WERI-Rb-1 (cell line): ENCODE results near the gene MRPL28.
A peak's percentile ranks its signal among the peaks of the same experiment; 100 is the strongest.
"Not testable (repeated sequence)": the region's sequence is repeated elsewhere in the genome, so short reads cannot be mapped to it uniquely, and the experiment has no call there.

Experiments used
- DNase-seq: peaks from one replicate; pipeline ENCODE4 v3.0.0-alpha.2; 2020
- H3K27ac ChIP-seq: fragments of 250-450 bp; sonication (Bioruptor Pico); 2 replicates; pipeline ENCODE4 v1.5.1; 2020; ENCODE audit warnings: mild to moderate bottlenecking, moderate library complexity
- H3K27me3 ChIP-seq: fragments of 250-450 bp; sonication (Bioruptor Pico); 2 replicates; pipeline ENCODE4 v1.5.1; 2021; ENCODE audit warnings: mild to moderate bottlenecking, low read depth, moderate library complexity; ENCODE audit not compliant: insufficient read depth, severe bottlenecking
- H3K36me3 ChIP-seq: fragments of 250-450 bp; sonication (Bioruptor Pico); 2 replicates; pipeline ENCODE4 v1.5.1; 2020; ENCODE audit warnings: mild to moderate bottlenecking, moderate library complexity
- H3K4me3 ChIP-seq: 2 replicates; pipeline ENCODE4 v1.5.1; 2011; ENCODE audit warnings: low read depth, mild to moderate bottlenecking, control low read depth, low read length
- H3K9me3 ChIP-seq: fragments of 250-450 bp; sonication (Bioruptor Pico); 2 replicates; pipeline ENCODE4 v1.5.1; 2021; ENCODE audit warnings: mild to moderate bottlenecking, moderate library complexity; ENCODE audit not compliant: severe bottlenecking
- TF ChIP-seq, protein P1 (sequence below): IDR thresholded peaks from 2 replicates; pipeline ENCODE4 v1.5.1; 2011; ENCODE audit warnings: low read depth, mild to moderate bottlenecking, control low read depth, inconsistent platforms, low read length

The MRPL28 gene

DNA sequence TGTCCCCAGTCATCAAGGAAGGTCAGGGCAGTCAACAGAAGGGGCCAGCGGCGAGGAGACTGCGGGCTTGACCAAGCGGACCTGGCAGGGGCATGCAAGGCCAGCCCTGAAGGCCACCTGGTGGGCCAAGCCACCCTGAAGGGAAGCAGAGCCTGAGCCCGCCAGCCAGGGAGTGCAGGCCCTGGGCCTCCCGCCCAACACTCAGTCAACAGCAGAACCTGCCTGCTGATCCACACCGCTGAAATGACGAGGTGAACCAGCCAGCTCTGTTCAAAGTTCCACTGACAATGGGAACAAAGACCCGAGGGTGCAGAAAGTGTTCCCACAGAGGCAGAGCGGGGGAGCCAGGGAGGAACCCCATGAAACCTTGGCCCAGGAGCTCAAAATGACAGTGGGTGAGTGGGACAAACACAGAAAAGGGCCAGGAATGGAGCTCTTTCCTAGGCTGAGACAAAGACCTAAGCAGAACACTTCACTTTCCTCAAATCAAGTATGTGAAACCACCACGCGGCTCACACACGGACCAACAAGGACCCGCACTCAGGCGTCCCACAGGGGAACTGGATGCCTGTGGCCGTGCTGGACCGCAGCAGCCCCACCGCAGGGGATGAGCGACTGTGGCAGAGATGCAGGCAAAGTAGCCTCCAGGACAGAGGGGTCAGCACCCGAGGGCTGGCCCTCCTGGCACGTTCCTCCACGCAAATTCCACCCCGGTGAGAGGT lies 29.8 kb downstream of the MRPL28 start:
- no peak for DNase-seq
- Histone ChIP-seq H3K4me3 (no peak overlapping the region), H3K36me3 (peaks cover 27% of the 10 kb centered on the region), H3K27ac (no peak overlapping the region), H3K27me3 (no peaks in the 10 kb centered on the region), H3K9me3 (no peaks in the 10 kb centered on the region)
- TF ChIP-seq, protein P1, sequence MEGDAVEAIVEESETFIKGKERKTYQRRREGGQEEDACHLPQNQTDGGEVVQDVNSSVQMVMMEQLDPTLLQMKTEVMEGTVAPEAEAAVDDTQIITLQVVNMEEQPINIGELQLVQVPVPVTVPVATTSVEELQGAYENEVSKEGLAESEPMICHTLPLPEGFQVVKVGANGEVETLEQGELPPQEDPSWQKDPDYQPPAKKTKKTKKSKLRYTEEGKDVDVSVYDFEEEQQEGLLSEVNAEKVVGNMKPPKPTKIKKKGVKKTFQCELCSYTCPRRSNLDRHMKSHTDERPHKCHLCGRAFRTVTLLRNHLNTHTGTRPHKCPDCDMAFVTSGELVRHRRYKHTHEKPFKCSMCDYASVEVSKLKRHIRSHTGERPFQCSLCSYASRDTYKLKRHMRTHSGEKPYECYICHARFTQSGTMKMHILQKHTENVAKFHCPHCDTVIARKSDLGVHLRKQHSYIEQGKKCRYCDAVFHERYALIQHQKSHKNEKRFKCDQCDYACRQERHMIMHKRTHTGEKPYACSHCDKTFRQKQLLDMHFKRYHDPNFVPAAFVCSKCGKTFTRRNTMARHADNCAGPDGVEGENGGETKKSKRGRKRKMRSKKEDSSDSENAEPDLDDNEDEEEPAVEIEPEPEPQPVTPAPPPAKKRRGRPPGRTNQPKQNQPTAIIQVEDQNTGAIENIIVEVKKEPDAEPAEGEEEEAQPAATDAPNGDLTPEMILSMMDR = no peak

DNA sequence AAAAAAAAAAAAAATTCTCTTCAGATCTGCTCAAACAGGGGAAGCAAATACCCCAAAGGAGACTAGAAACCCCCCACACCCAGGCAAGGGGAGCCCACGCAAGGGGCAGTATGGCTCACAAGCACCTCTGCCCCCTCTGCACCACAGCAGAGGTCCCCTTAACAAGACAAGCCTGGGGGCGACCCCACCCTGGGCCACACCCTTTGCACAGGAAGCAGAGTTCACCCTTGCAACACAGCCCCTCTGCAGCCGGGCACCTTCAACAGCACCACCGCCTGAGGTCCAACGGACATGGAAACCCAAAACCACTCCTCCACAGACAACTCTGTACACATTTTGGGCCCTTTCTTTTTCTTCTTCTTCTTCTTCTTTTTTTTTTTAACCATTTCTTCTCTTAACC lies 30.7 kb downstream of the MRPL28 start:
- no peak overlapping the region for H3K4me3 ChIP-seq
- H3K27me3 ChIP-seq = no peaks in the 10 kb centered on the region
- H3K27ac ChIP-seq = no peak overlapping the region
- DNase-seq = no peak
- TF ChIP-seq, protein P1 = no peak
- no peaks in the 10 kb centered on the region for H3K9me3 ChIP-seq
- H3K36me3 ChIP-seq = peaks cover 18% of the 10 kb centered on the region

DNA sequence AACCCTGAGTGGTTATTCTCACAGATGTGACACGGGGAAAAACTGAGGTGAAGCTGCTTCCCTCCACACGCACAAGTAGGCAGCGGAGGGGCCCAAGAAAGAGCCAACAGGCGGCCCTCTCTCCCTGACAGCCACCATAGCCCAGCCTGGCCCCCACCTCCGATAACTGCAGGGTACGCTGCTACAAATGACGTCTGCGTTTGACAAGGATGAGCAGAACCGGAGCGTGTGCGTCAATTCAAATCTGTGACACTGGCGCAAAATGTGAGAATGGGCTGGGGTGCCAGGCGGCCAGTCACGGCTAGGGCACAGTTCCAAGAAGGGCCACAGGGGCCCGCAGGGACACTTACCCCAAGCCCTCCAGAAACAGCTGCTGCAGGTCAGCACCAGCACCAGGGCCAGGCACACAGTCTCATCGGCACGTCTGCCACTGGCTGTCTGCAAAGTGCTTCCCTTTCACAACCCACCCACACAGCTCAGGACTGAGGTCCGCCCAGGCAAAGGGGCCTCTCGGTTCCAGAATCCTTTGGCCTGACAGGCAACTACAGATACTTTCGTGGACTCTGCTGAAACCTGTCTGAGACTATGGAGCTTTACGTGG lies 32.3 kb downstream of the MRPL28 start:
- Histone ChIP-seq H3K27ac (peak overlapping the region; percentile 30; the same call in 1 of the 2 replicates), H3K36me3 (peaks cover 7% of the 10 kb centered on the region), H3K9me3 (no peaks in the 10 kb centered on the region), H3K4me3 (no peak overlapping the region), H3K27me3 (no peaks in the 10 kb centered on the region)
- DNase-seq = no peak
- TF ChIP-seq, protein P1 = no peak

DNA sequence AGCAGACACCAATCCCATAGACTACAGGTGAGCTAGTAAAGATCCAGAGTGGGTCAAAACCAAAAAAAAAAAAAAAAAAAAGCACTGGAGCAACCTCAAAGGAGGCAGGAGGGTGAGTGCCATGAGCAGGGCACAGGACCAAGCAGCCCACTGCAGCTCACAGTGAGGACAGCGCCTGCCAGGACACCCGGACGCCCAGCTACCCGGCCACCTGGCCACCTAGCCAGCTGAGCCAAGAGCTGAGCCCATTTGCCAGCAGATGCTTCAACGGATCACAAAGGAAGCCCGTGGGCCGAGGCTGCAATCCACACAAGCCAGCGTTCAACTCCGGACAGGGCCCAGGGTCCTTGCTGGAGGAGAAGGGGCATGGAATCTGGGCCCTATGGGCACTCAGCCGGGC lies 32.9 kb downstream of the MRPL28 start:
- no peak overlapping the region for H3K4me3 ChIP-seq
- H3K27me3 ChIP-seq = no peaks in the 10 kb centered on the region
- peaks cover 2% of the 10 kb centered on the region for H3K36me3 ChIP-seq
- TF ChIP-seq, protein P1 = no peak
- DNase-seq = peak; percentile 37
- no peaks in the 10 kb centered on the region for H3K9me3 ChIP-seq
- H3K27ac ChIP-seq = peak overlapping the region; percentile 30; the same call in 1 of the 2 replicates

GRCh38 chr16:336269-336668 lies 34.1 kb downstream of the MRPL28 start:
- no peaks in the 10 kb centered on the region for H3K27me3 ChIP-seq
- H3K9me3 ChIP-seq = no peaks in the 10 kb centered on the region
- no peak overlapping the region for H3K4me3 ChIP-seq
- no peaks in the 10 kb centered on the region for H3K36me3 ChIP-seq
- TF ChIP-seq, protein P1 = no peak
- no peak for DNase-seq
- no peak overlapping the region for H3K27ac ChIP-seq

GRCh38 chr16:334861-335632 lies 35.3 kb downstream of the MRPL28 start:
- H3K36me3 ChIP-seq, H3K9me3 ChIP-seq, H3K4me3 ChIP-seq, DNase-seq, H3K27me3 ChIP-seq, H3K27ac ChIP-seq: not testable (repeated sequence)

GRCh38 chr16:334164-334832 lies 36.0 kb downstream of the MRPL28 start:
- not testable (repeated sequence) for DNase-seq, H3K4me3 ChIP-seq, H3K27ac ChIP-seq, H3K27me3 ChIP-seq, H3K36me3 ChIP-seq, H3K9me3 ChIP-seq
